ENCODE data around the gene FLNB.

Gene FLNB

DNA sequence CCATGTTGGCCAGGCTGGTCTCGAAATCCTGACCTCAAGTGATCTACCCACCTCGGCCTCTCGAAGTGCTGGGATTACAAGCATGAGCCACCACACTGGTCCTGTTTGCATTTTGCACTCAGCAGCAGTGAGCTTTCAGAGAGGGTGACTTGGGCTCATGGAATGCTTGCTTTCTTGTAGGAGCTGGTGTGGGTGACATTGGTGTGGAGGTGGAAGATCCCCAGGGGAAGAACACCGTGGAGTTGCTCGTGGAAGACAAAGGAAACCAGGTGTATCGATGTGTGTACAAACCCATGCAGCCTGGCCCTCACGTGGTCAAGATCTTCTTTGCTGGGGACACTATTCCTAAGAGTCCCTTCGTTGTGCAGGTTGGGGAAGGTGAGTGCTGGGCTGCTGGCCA, 90.3 kb downstream of the FLNB start:
- TF ChIP-seq CTCF (IDR thresholded peaks at IDR 0.05; ENCODE audit: low read depth, low read length, missing control alignments): no peak
- DNase-seq (ENCODE audit: extremely low read depth, low read depth): no peak
- no peak overlapping the region for H3K4me3 ChIP-seq (replicated peaks; ENCODE audit: low read depth, low read length)

DNA sequence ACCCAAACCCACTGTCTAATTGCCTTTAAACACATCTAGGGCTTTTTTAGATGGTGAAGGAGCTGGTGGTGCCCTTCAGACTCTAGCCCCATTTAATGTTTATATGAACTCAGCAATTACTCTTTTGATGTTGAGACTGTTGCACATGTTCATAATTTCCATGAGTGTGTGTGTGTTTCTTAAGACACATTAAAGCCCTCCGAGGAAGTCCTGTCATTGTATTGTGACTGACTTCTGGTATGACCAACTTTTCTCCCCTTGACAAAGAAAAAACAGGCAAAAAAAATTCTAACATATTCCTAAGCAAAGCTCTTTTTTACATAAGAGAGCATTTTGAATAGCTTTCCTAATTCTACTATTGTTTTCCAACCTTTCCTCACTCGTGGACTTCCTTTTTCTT, 91.6 kb downstream of the FLNB start:
- H3K4me3 ChIP-seq (replicated peaks; ENCODE audit: low read depth, low read length): no peak overlapping the region
- TF ChIP-seq CTCF (IDR thresholded peaks at IDR 0.05; ENCODE audit: low read depth, low read length, missing control alignments): no peak
- DNase-seq (ENCODE audit: extremely low read depth, low read depth): no peak

DNA sequence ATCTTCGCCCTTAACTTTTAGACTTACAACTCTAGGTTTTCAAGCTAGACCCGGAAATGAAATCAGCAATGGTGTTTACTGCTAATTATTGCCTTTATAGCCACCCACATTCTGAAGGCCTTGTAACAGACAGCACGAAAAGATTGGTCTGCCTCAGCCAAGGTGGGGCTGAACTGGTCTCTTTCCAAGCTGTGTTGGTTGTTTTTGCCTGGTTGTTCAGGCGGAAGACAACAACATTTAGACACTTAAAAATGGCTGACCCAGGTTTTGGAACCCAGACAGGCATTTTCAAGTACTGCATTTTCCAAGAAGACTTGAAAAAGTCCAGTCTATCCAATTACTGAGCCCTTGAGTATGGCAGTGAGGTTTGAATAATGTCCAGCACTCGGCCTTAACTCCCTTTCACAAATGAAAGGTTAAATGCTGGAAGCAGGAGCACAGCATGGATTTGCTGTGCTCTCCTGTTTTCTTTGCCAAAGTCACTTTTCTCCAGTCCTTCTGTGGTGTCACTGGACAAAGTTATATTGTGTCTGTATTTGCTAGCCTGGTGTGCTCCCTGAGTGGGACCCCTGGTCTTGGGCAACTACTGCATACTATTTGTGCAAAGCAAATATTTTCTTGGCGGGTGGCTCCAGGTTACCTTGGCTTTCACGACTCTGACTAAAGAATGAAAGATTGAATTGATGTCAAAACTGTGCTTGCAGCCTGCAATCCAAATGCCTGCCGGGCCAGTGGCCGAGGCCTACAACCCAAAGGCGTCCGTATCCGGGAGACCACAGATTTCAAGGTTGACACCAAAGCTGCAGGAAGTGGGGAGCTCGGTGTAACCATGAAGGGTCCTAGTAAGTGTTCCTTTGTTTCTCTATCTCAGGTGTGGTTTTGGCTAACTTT, 93.5 kb downstream of the FLNB start:
- no peak for DNase-seq (ENCODE audit: extremely low read depth, low read depth)
- H3K4me3 ChIP-seq (replicated peaks; ENCODE audit: low read depth, low read length): no peak overlapping the region
- no peak for TF ChIP-seq CTCF (IDR thresholded peaks at IDR 0.05; ENCODE audit: low read depth, low read length, missing control alignments)

DNA sequence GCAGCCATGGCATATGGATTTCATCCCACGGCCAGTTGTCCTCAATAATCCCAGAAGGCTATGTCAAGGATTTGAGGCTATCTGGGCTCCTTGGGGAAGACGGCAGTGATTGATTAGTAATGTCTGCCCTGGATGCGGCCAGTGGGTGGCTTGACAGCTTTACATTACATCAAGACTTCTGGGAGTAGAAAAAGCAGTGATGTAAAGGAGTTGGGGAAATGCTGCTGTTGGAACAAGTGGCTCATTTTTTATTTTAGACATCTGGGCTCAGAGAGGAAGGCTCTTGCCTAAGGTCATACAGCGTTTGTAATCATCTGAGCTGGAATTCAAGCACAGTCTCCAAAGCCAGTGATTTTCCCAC, 94.1 kb downstream of the FLNB start:
- TF ChIP-seq CTCF (IDR thresholded peaks at IDR 0.05; ENCODE audit: low read depth, low read length, missing control alignments): no peak
- no peak for DNase-seq (ENCODE audit: extremely low read depth, low read depth)
- H3K4me3 ChIP-seq (replicated peaks; ENCODE audit: low read depth, low read length): no peak overlapping the region

- TF ChIP-seq CTCF (IDR thresholded peaks at IDR 0.05; ENCODE audit: low read depth, low read length, missing control alignments): no peak
- no peak for DNase-seq (ENCODE audit: extremely low read depth, low read depth)
- H3K4me3 ChIP-seq (replicated peaks; ENCODE audit: low read depth, low read length): no peak overlapping the region
These were observed 94.8 kb downstream of the FLNB start for GRCh38 chr3:58102976-58103451.

GRCh38 chr3:58104151-58104550, 95.9 kb downstream of the FLNB start:
- TF ChIP-seq CTCF (IDR thresholded peaks at IDR 0.05; ENCODE audit: low read depth, low read length, missing control alignments): no peak
- H3K4me3 ChIP-seq (replicated peaks; ENCODE audit: low read depth, low read length): no peak overlapping the region
- DNase-seq (ENCODE audit: extremely low read depth, low read depth): no peak

All from HFF-Myc (cell line).